Gastroesophageal sphincter (tissue), 3 donors: ENCODE data around the gene IFI27L2.

ENCODE experiments used
- EP300 ChIP-seq: sonication (generic); formaldehyde crosslinking; IDR thresholded peaks from one replicate; pipeline ENCODE4 v1.6.1; 2017; ENCODE audit warnings: antibody characterized with exemption, mild to moderate bottlenecking
- POLR2AphosphoS5 ChIP-seq: sonication (generic); formaldehyde crosslinking; IDR thresholded peaks from one replicate; pipeline ENCODE4 v1.6.1; 2017; ENCODE audit warnings: antibody characterized with exemption
- TF ChIP-seq, protein P1 (sequence below), 4 experiments: fragments of 200-600 bp in 2 of 4; fragments of 450-650 bp in 2 of 4; sonication (generic) in 1 of 4; IDR thresholded peaks; one replicate each; pipeline ENCODE4 v1.5.1; 2017 to 2019; ENCODE audit warnings: antibody characterized with exemption in 4 of 4, mild to moderate bottlenecking in 2 of 4, moderate library complexity in 2 of 4

DNA sequence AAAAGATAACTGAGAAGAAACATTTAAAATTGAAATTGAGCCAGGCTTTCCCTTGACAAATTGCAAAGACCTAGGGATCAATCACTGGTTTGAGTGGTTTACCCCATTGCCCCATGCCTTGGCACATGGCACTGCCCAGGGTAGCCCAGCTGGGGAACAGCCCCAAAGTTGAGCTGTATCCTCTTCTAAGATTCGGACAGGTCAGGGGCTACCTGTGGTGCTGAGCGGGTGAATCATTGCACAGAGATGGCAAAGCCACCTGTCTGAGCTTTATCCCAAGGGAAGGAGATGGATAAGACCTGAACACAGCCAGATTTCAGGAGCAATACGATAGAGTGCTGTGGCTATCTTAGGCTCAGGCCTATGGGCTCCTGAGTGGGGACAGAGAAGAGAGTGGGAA lies 7.0 kb downstream of the IFI27L2 start:
- TF ChIP-seq, protein P1, sequence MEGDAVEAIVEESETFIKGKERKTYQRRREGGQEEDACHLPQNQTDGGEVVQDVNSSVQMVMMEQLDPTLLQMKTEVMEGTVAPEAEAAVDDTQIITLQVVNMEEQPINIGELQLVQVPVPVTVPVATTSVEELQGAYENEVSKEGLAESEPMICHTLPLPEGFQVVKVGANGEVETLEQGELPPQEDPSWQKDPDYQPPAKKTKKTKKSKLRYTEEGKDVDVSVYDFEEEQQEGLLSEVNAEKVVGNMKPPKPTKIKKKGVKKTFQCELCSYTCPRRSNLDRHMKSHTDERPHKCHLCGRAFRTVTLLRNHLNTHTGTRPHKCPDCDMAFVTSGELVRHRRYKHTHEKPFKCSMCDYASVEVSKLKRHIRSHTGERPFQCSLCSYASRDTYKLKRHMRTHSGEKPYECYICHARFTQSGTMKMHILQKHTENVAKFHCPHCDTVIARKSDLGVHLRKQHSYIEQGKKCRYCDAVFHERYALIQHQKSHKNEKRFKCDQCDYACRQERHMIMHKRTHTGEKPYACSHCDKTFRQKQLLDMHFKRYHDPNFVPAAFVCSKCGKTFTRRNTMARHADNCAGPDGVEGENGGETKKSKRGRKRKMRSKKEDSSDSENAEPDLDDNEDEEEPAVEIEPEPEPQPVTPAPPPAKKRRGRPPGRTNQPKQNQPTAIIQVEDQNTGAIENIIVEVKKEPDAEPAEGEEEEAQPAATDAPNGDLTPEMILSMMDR (IDR thresholded peaks at IDR 0.05), result no peak
- TF ChIP-seq POLR2AphosphoS5 (no peak), EP300 (no peak)
